ENCODE data around the gene GPR157. TPM values are rescaled to one million over a fixed set of nuclear protein-coding genes. Genes with fewer than 3 reads are reported as not detected.
"Not testable (repeated sequence)": the region's sequence is repeated elsewhere in the genome, so short reads cannot be mapped to it uniquely, and the experiment has no call there.

The GPR157 gene
- total RNA-seq, 1 donor from 2014 or later: 5.4 TPM

DNA sequence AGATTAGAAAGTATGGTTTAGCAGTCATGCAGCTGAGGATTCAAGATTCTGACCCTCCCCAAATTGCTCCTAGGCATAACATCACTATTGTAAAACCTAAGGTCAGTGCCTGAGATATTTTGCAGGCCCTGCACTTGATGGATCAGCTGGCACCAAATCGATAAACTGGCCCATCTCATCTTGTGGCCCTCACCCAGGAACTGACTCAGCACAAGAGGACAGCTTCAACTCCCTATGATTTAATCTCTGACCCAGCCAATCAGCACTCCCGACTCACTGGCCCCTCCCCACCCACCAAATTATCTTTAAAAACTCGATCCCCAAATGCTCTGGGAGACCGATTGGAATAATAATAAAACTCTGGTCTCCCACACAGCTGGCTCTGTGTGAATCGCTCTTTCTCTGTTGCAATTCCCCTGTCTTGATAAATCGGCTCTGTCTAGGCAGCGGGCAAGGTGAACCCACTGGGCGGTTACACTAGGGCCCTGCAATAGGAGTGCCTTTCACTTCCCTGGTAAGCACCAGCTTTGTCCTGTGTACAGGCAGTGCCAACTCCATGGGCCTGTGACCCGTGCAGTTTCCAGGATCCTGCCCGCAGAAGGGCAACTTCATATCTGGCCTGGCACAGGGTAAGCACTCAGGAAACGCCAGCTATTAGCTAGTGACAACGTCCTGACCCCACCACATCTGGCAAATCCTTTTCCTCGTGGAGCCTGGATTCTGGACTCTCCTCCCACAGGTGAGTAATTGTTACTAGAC, 30.8 kb downstream of the GPR157 start:
- H3K36me3 ChIP-seq (ENCODE audit: insufficient read depth, low read length): no peaks in the 10 kb centered on the region
- Mint-ChIP-seq H3K27ac (ENCODE audit: unreplicated experiment) (no peak overlapping the region), H3K4me1 (ENCODE audit: low read depth, unreplicated experiment) (peaks cover 2% of the 10 kb centered on the region), H3K27me3 (ENCODE audit: low read depth, unreplicated experiment) (no peaks in the 10 kb centered on the region), H3K4me3 (ENCODE audit: unreplicated experiment) (no peak overlapping the region), H3K9me3 (ENCODE audit: unreplicated experiment) (peaks cover 10% of the 10 kb centered on the region), H3K36me3 (ENCODE audit: low read depth, unreplicated experiment) (peaks cover 16% of the 10 kb centered on the region)
- H4K20me1 ChIP-seq (ENCODE audit: insufficient read depth, low read length): no peaks in the 10 kb centered on the region
- H3K4me3 ChIP-seq (ENCODE audit: insufficient read depth, low read depth, low read length): no peak overlapping the region
- peaks cover under 1% of the 10 kb centered on the region for H3K27me3 ChIP-seq (ENCODE audit: insufficient read depth, low read length)
- no peaks in the 10 kb centered on the region for H3K9me3 ChIP-seq (ENCODE audit: insufficient read depth, low read depth, low read length)
- no peak for DNase-seq (ENCODE audit: low read depth)
- H3K27ac ChIP-seq (ENCODE audit: low read depth, low read length): no peak overlapping the region
- no peak overlapping the region for H3K9ac ChIP-seq (ENCODE audit: low read length)
- H3K79me2 ChIP-seq (ENCODE audit: insufficient read depth, low read length): no peaks in the 10 kb centered on the region
- TF ChIP-seq EZH2 (IDR thresholded peaks at IDR 0.05; ENCODE audit: insufficient read depth, low read length): no peak
- TF ChIP-seq, protein P1, sequence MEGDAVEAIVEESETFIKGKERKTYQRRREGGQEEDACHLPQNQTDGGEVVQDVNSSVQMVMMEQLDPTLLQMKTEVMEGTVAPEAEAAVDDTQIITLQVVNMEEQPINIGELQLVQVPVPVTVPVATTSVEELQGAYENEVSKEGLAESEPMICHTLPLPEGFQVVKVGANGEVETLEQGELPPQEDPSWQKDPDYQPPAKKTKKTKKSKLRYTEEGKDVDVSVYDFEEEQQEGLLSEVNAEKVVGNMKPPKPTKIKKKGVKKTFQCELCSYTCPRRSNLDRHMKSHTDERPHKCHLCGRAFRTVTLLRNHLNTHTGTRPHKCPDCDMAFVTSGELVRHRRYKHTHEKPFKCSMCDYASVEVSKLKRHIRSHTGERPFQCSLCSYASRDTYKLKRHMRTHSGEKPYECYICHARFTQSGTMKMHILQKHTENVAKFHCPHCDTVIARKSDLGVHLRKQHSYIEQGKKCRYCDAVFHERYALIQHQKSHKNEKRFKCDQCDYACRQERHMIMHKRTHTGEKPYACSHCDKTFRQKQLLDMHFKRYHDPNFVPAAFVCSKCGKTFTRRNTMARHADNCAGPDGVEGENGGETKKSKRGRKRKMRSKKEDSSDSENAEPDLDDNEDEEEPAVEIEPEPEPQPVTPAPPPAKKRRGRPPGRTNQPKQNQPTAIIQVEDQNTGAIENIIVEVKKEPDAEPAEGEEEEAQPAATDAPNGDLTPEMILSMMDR (IDR thresholded peaks at IDR 0.05; ENCODE audit: insufficient read depth, low read depth, low read length): no peak
- peaks cover 7% of the 10 kb centered on the region for H3K4me1 ChIP-seq (ENCODE audit: insufficient read depth, low read length)
- no peak overlapping the region for H2AFZ ChIP-seq (ENCODE audit: low read depth, low read length)
- no peak overlapping the region for H3K4me2 ChIP-seq (ENCODE audit: low read length)
- no peak for FAIRE-seq

DNA sequence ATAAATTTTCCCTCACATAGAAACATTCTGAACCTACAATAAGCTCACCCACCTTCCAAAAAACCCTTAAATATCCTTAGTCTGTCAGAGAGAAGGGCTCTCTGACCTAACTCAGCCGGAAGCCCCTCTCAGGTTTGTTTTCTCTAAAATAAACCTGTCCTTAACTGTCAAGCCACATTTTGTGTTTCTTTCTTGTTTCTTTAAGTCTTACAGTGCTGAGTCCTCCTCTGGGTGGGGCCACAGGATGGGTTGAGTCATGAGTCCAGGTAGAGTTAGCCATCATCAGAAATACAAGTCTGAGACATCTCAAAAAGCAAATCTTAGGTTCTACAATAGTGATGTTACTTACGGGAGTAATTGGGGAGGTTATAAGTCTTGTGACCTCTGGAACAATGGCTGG, 33.1 kb downstream of the GPR157 start:
- Mint-ChIP-seq H3K36me3 (ENCODE audit: low read depth, unreplicated experiment) (peaks cover 16% of the 10 kb centered on the region), H3K27ac (ENCODE audit: unreplicated experiment) (no peak overlapping the region), H3K4me1 (ENCODE audit: low read depth, unreplicated experiment) (peaks cover 2% of the 10 kb centered on the region), H3K4me3 (ENCODE audit: unreplicated experiment) (no peak overlapping the region), H3K27me3 (ENCODE audit: low read depth, unreplicated experiment) (no peaks in the 10 kb centered on the region), H3K9me3 (ENCODE audit: unreplicated experiment) (peaks cover 10% of the 10 kb centered on the region)
- FAIRE-seq: no peak
- Histone ChIP-seq H3K79me2 (ENCODE audit: insufficient read depth, low read length) (no peaks in the 10 kb centered on the region), H3K4me3 (ENCODE audit: insufficient read depth, low read depth, low read length) (no peak overlapping the region), H3K9ac (ENCODE audit: low read length) (no peak overlapping the region), H4K20me1 (ENCODE audit: insufficient read depth, low read length) (no peaks in the 10 kb centered on the region), H3K27me3 (ENCODE audit: insufficient read depth, low read length) (peaks cover 21% of the 10 kb centered on the region), H3K36me3 (ENCODE audit: insufficient read depth, low read length) (no peaks in the 10 kb centered on the region), H3K27ac (ENCODE audit: low read depth, low read length) (no peak overlapping the region), H2AFZ (ENCODE audit: low read depth, low read length) (no peak overlapping the region), H3K4me1 (ENCODE audit: insufficient read depth, low read length) (peaks cover 4% of the 10 kb centered on the region), H3K9me3 (ENCODE audit: insufficient read depth, low read depth, low read length) (no peaks in the 10 kb centered on the region), H3K4me2 (ENCODE audit: low read length) (no peak overlapping the region)
- DNase-seq (ENCODE audit: low read depth): no peak
- TF ChIP-seq, protein P1 (IDR thresholded peaks at IDR 0.05; ENCODE audit: insufficient read depth, low read depth, low read length): no peak
- TF ChIP-seq EZH2 (IDR thresholded peaks at IDR 0.05; ENCODE audit: insufficient read depth, low read length): no peak

DNA sequence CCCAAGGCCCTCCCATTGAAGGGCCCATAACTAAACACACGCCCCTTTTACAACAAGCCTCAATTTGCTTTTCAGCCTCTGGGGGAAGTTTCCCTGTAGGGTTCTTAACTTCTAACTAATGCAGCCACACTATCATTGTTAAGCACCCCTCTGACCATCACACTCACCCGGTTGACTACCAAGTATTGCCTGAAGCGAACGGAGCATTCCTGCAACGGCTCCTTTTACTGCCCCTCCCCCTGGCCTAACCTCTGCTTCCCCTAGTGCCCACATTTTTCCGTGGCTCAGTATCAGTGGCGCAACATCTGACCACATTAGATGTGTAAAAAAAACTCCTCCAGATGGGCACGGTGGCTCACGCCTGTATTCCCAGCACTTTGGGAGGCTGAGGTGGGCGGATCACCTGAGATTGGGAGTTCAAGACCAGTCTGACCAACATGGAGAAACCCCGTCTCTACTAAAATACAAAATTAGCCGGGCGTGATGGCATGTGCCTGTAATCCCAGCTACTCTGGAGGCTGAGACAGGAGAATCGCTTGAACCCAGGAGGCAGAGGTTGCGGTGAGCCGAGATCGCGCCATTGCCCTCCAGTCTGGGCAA, 34.8 kb downstream of the GPR157 start:
- not testable (repeated sequence) for H3K9me3 ChIP-seq (ENCODE audit: insufficient read depth, low read depth, low read length); FAIRE-seq

More for the DNA sequence above, 34.8 kb downstream of the GPR157 start:
- H3K4me3 ChIP-seq (ENCODE audit: insufficient read depth, low read depth, low read length); H3K4me1 ChIP-seq (ENCODE audit: insufficient read depth, low read length); H3K4me2 ChIP-seq (ENCODE audit: low read length); H3K9ac ChIP-seq (ENCODE audit: low read length); H3K27me3 Mint-ChIP-seq (ENCODE audit: low read depth, unreplicated experiment); DNase-seq (ENCODE audit: low read depth); H3K27ac ChIP-seq (ENCODE audit: low read depth, low read length); H2AFZ ChIP-seq (ENCODE audit: low read depth, low read length); H3K27ac Mint-ChIP-seq (ENCODE audit: unreplicated experiment); H4K20me1 ChIP-seq (ENCODE audit: insufficient read depth, low read length); H3K4me1 Mint-ChIP-seq (ENCODE audit: low read depth, unreplicated experiment); H3K79me2 ChIP-seq (ENCODE audit: insufficient read depth, low read length); H3K4me3 Mint-ChIP-seq (ENCODE audit: unreplicated experiment); H3K36me3 ChIP-seq (ENCODE audit: insufficient read depth, low read length): not testable (repeated sequence)
- Mint-ChIP-seq H3K9me3 (ENCODE audit: unreplicated experiment) (peaks cover 10% of the 10 kb centered on the region), H3K36me3 (ENCODE audit: low read depth, unreplicated experiment) (peaks cover 13% of the 10 kb centered on the region)
- peaks cover 32% of the 10 kb centered on the region for H3K27me3 ChIP-seq (ENCODE audit: insufficient read depth, low read length)
